Mononuclear cell (primary cell): ENCODE measurements around the gene TRAF7. TPM values are rescaled to one million over a fixed set of nuclear protein-coding genes. Genes with fewer than 3 reads are reported as not detected.
A peak's percentile ranks its signal among the peaks of the same experiment; 100 is the strongest.
"Not testable (repeated sequence)": the region's sequence is repeated elsewhere in the genome, so short reads cannot be mapped to it uniquely, and the experiment has no call there.

Experiments
- H3K27me3 ChIP-seq: 2 replicates; pipeline ENCODE4 v1.6.0; 2011; ENCODE audit warnings: low read length, control low read depth; ENCODE audit not compliant: insufficient read depth
- H3K4me1 ChIP-seq: 2 replicates; pipeline ENCODE4 v1.5.1; 2011; ENCODE audit warnings: mild to moderate bottlenecking, low read length, control low read depth; ENCODE audit not compliant: insufficient read depth
- H3K4me3 ChIP-seq: 2 replicates; pipeline ENCODE4 v1.5.1; 2011; ENCODE audit warnings: mild to moderate bottlenecking, low read length, moderate library complexity
- H3K9me3 ChIP-seq: 2 replicates; pipeline ENCODE4 v1.5.1; 2011; ENCODE audit warnings: low read depth, mild to moderate bottlenecking, control low read depth, low read length
- total RNA-seq: library from RNA; depleted of rRNA; stranded (reverse); fragments of >200 nt; gene quantifications from one replicate; pipeline ENCODE4 v1.2.3, GENCODE V29; 2012

Gene TRAF7
- total RNA-seq, 1 donor, result 17.9 TPM

GRCh38 chr16:2129251-2129650 is 26.3 kb upstream of the TRAF7 start:
- H3K4me1 ChIP-seq, result peaks cover 14% of the 10 kb centered on the region
- not testable (repeated sequence) for H3K4me3 ChIP-seq, H3K9me3 ChIP-seq, H3K27me3 ChIP-seq

GRCh38 chr16:2129890-2130447 is 25.6 kb upstream of the TRAF7 start:
- not testable (repeated sequence) for H3K9me3 ChIP-seq, H3K27me3 ChIP-seq, H3K4me3 ChIP-seq
- H3K4me1 ChIP-seq, result peaks cover 12% of the 10 kb centered on the region

GRCh38 chr16:2133797-2134196 is 21.8 kb upstream of the TRAF7 start:
- not testable (repeated sequence) for H3K9me3 ChIP-seq, H3K4me3 ChIP-seq, H3K27me3 ChIP-seq, H3K4me1 ChIP-seq

GRCh38 chr16:2135071-2135470 is 20.5 kb upstream of the TRAF7 start:
- not testable (repeated sequence) for H3K9me3 ChIP-seq, H3K27me3 ChIP-seq, H3K4me1 ChIP-seq
- H3K4me3 ChIP-seq, result peak overlapping the region; percentile 16

GRCh38 chr16:2135770-2136490 is 19.7 kb upstream of the TRAF7 start, which contains the start of gene PKD1:
TSS of gene PKD1 (minus strand) at chr16:2135898. CDS start at chr16:2135689, 209 bp downstream.
- not testable (repeated sequence) for H3K4me1 ChIP-seq, H3K27me3 ChIP-seq, H3K9me3 ChIP-seq
- H3K4me3 ChIP-seq, result peak within 1 kb of the TSS; percentile 26

GRCh38 chr16:2142942-2143877 is 12.4 kb upstream of the TRAF7 start:
- Histone ChIP-seq H3K9me3 (no peaks in the 10 kb centered on the region), H3K27me3 (no peaks in the 10 kb centered on the region), H3K4me3 (no peak overlapping the region), H3K4me1 (peaks cover 11% of the 10 kb centered on the region)

GRCh38 chr16:2143878-2144485 is 11.6 kb upstream of the TRAF7 start:
- Histone ChIP-seq H3K9me3 (no peaks in the 10 kb centered on the region), H3K4me1 (peaks cover 16% of the 10 kb centered on the region), H3K27me3 (peaks cover under 1% of the 10 kb centered on the region), H3K4me3 (no peak overlapping the region)

- H3K9me3 ChIP-seq, result no peaks in the 10 kb centered on the region
- H3K27me3 ChIP-seq, result peaks cover 6% of the 10 kb centered on the region
- no peak overlapping the region for H3K4me3 ChIP-seq
- H3K4me1 ChIP-seq, result peaks cover 30% of the 10 kb centered on the region
These were observed 9.7 kb upstream of the TRAF7 start for GRCh38 chr16:2145843-2146242.

GRCh38 chr16:2147378-2147777 is 8.2 kb upstream of the TRAF7 start:
- H3K27me3 ChIP-seq, result peaks cover 6% of the 10 kb centered on the region
- H3K4me3 ChIP-seq, result no peak overlapping the region
- no peaks in the 10 kb centered on the region for H3K9me3 ChIP-seq
- peaks cover 30% of the 10 kb centered on the region for H3K4me1 ChIP-seq

- Histone ChIP-seq H3K4me3 (no peak within 1 kb of the TSS), H3K27me3 (peaks cover 6% of the 10 kb centered on the region), H3K4me1 (peaks cover 38% of the 10 kb centered on the region), H3K9me3 (no peaks in the 10 kb centered on the region)
These were observed 7.5 kb upstream of the TRAF7 start, which contains the start of gene RAB26 for GRCh38 chr16:2147981-2148671. TSS of gene RAB26 (plus strand) at chr16:2148625. CDS start at chr16:2148784, 159 bp downstream.

GRCh38 chr16:2148714-2149629 is 6.6 kb upstream of the TRAF7 start:
- Histone ChIP-seq H3K9me3 (no peaks in the 10 kb centered on the region), H3K4me1 (peaks cover 46% of the 10 kb centered on the region), H3K4me3 (no peak overlapping the region), H3K27me3 (peaks cover 6% of the 10 kb centered on the region)

- peaks cover 55% of the 10 kb centered on the region for H3K4me1 ChIP-seq
- H3K4me3 ChIP-seq, result no peak overlapping the region
- peaks cover 6% of the 10 kb centered on the region for H3K27me3 ChIP-seq
- no peaks in the 10 kb centered on the region for H3K9me3 ChIP-seq
These were observed 5.8 kb upstream of the TRAF7 start for GRCh38 chr16:2149630-2150417.
